ENCODE data around the gene COG5.

The COG5 gene

GRCh38 chr7:107212725-107213124, 351.0 kb downstream of the COG5 start:
- no peak for DNase-seq

GRCh38 chr7:107210400-107210799, 353.3 kb downstream of the COG5 start:
- no peak for DNase-seq

- no peak for DNase-seq
These were observed 354.2 kb downstream of the COG5 start for GRCh38 chr7:107209565-107209964.

- no peak for DNase-seq
These were observed 355.2 kb downstream of the COG5 start for GRCh38 chr7:107208563-107208962.

GRCh38 chr7:107208024-107208521, 355.6 kb downstream of the COG5 start:
- no peak for DNase-seq

GRCh38 chr7:107207459-107207858, 356.3 kb downstream of the COG5 start:
- DNase-seq = no peak

- no peak for DNase-seq
These were observed 357.0 kb downstream of the COG5 start for GRCh38 chr7:107206706-107207105.

GRCh38 chr7:107206136-107206535, 357.6 kb downstream of the COG5 start:
- no peak for DNase-seq

GRCh38 chr7:107203607-107204006, 360.1 kb downstream of the COG5 start:
- no peak for DNase-seq

- DNase-seq = peak; percentile 45 to 70
These were observed 361.8 kb downstream of the COG5 start for GRCh38 chr7:107201795-107202450.

GRCh38 chr7:107196834-107197610, 366.7 kb downstream of the COG5 start:
- no peak for DNase-seq

GRCh38 chr7:107194052-107194451, 369.7 kb downstream of the COG5 start:
- no peak for DNase-seq

- no peak for DNase-seq
These were observed 373.6 kb downstream of the COG5 start for GRCh38 chr7:107190090-107190489.

GRCh38 chr7:107187774-107188173, 375.9 kb downstream of the COG5 start:
- DNase-seq = no peak

- DNase-seq = no peak
These were observed 377.5 kb downstream of the COG5 start for GRCh38 chr7:107186240-107186639.

- no peak for DNase-seq
These were observed 378.0 kb downstream of the COG5 start for GRCh38 chr7:107185716-107186115.

GRCh38 chr7:107181172-107181571, 382.5 kb downstream of the COG5 start:
- no peak for DNase-seq

- DNase-seq = no peak
These were observed 383.3 kb downstream of the COG5 start for GRCh38 chr7:107180378-107180777.

- no peak for DNase-seq
These were observed 384.2 kb downstream of the COG5 start for GRCh38 chr7:107179326-107180164.

GRCh38 chr7:107173691-107174406, 389.9 kb downstream of the COG5 start:
- no peak for DNase-seq

- DNase-seq = no peak
These were observed 390.5 kb downstream of the COG5 start for GRCh38 chr7:107173191-107173590.

GRCh38 chr7:107172276-107173032, 391.3 kb downstream of the COG5 start:
- no peak for DNase-seq

Data from NCI-H1930 (cell line).